Naive thymus-derived CD8-positive, alpha-beta T cell (primary cell): ENCODE results near the gene ARFGAP1. TPM values are rescaled to one million over a fixed set of nuclear protein-coding genes. Genes with fewer than 3 reads are reported as not detected.

ENCODE experiments used
- ATAC-seq, 2 donors: fragments of 150-1000 bp; cut with Tn5 transposase in 1 of 2; sonication (Bioruptor Pico), chemical (Tn5 transposase) in 1 of 2; 1 replicate in 1 of 2; 2 replicates in 1 of 2; pipeline ENCODE4 v1.10.0; 2021; ENCODE audit warnings: mild to moderate bottlenecking in 2 of 2, moderate library complexity in 2 of 2
- POLR2A ChIA-PET: fragments of 350-600 bp; sonication (Branson Sonifier 250); formaldehyde crosslinking; loops from one replicate; lab custom pipeline; 2021; ENCODE audit warnings: antibody characterized with exemption; lab: Charles Lee
- DNase-seq, 10 donors: peaks; one replicate each; pipeline versions ENCODE4 v3.0.0 to v3.0.0-alpha.2; 2020 to 2022
- H3K27ac Mint-ChIP-seq, 10 donors: one replicate each; pipeline ENCODE4 v1.8.0; 2020 to 2022; ENCODE audit warnings: mild to moderate bottlenecking in 10 of 10, mixed read lengths in 10 of 10, moderate library complexity in 4 of 10, inconsistent platforms in 1 of 10
- H3K27me3 Mint-ChIP-seq, 5 donors: one replicate each; pipeline ENCODE4 v1.8.0; 2021 to 2022; ENCODE audit warnings: mixed read lengths in 5 of 5
- H3K36me3 Mint-ChIP-seq, 3 donors: one replicate each; pipeline ENCODE4 v1.8.0; 2020 to 2022; ENCODE audit warnings: mixed read lengths in 3 of 3, mild to moderate bottlenecking in 2 of 3, inconsistent platforms in 1 of 3
- H3K4me1 Mint-ChIP-seq, 4 donors: one replicate each; pipeline ENCODE4 v1.8.0; 2021 to 2022; ENCODE audit warnings: mixed read lengths in 4 of 4
- H3K4me3 Mint-ChIP-seq, 10 donors: one replicate each; pipeline ENCODE4 v1.8.0; 2020 to 2022; ENCODE audit warnings: mild to moderate bottlenecking in 10 of 10, mixed read lengths in 10 of 10, moderate library complexity in 6 of 10, inconsistent platforms in 1 of 10
- H3K9me3 Mint-ChIP-seq, 9 donors: one replicate each; pipeline ENCODE4 v1.8.0; 2020 to 2022; ENCODE audit warnings: mixed read lengths in 9 of 9, mild to moderate bottlenecking in 3 of 9, inconsistent platforms in 1 of 9, moderate library complexity in 1 of 9
- polyA plus RNA-seq, 3 donors: library from polyadenylated mRNA; unstranded; fragments of 300-500 nt; fragmentation: Illumina TruSeq; gene quantifications; one replicate each; pipeline ENCODE4 v1.2.3, GENCODE V29; 2021
- total RNA-seq, 8 experiments: library from RNA in 2 of 8; stranded (reverse) in 2 of 8; gene quantifications; one replicate each; pipeline ENCODE4 v1.2.3 and lab custom pipeline; 2021 to 2026

The ARFGAP1 gene
- total and polyA plus RNA-seq, 5 experiments from 2014 or later: 11.5 to 101 (median 19.4) TPM

DNA sequence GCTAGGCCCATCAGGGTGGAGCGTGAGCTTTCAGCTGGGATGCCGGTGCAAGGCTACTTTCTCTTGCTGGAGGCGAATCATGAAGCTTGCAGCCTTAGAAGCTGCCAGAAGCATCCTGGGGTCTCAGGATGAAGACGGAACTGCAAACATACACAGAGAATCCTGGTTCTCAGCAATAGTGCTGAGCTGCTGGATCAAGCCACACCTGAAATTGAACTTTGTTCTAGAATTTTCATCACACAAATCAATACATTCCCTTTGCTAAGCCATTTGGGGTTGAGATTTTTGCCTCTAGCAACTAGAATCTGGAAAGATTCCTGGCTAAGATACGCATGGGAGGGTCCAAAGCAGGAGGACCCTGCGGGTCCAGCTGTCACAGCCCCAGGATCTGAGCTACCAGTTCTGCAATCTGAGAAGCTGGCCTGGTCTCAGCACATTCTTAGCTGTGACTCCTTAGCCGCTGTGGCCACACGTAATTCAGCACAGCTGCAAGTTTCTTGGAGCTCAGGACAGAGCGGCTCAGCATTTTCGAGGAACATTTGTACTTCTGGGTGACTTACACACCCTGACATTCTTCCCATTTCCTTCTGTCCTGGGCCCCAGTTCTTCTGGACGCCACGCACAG, 6.6 kb upstream of the ARFGAP1 start:
- H3K9me3 Mint-ChIP-seq: no peaks in the 10 kb centered on the region
- no peak for DNase-seq
- peaks cover 0 to 23% (median 8%) of the 10 kb centered on the region in 5 donors for H3K27me3 Mint-ChIP-seq
- POLR2A ChIA-PET: no interaction called here
- H3K4me1 Mint-ChIP-seq: peaks cover 1 to 14% (median 10%) of the 10 kb centered on the region in 4 donors
- no peak for ATAC-seq
- no peaks in the 10 kb centered on the region for H3K36me3 Mint-ChIP-seq
- no peak overlapping the region for H3K4me3 Mint-ChIP-seq
- no peak overlapping the region for H3K27ac Mint-ChIP-seq

- POLR2A ChIA-PET: no interaction called here
- H3K27me3 Mint-ChIP-seq: peaks cover 0 to 23% (median 8%) of the 10 kb centered on the region in 5 donors
- H3K4me3 Mint-ChIP-seq: no peak overlapping the region
Measured at GRCh38 chr20:63267691-63268090, 4.9 kb upstream of the ARFGAP1 start.

GRCh38 chr20:63268256-63268655, 4.4 kb upstream of the ARFGAP1 start:
- DNase-seq (no peak), ATAC-seq (no peak)
- Mint-ChIP-seq H3K27me3 (peaks cover 0 to 20% (median 6%) of the 10 kb centered on the region in 5 donors), H3K4me3 (no peak overlapping the region), H3K27ac (peak overlapping the region in 1 of 10 donors; percentile 51), H3K4me1 (peaks cover 4 to 13% (median 10%) of the 10 kb centered on the region in 4 donors), H3K9me3 (no peaks in the 10 kb centered on the region), H3K36me3 (no peaks in the 10 kb centered on the region)
- POLR2A ChIA-PET: no interaction called here

More at GRCh38 chr20:63267691-63268090, 4.9 kb upstream of the ARFGAP1 start:
- peaks cover 3 to 12% (median 9%) of the 10 kb centered on the region in 4 donors for H3K4me1 Mint-ChIP-seq
- H3K27ac Mint-ChIP-seq: peak overlapping the region in 1 of 10 donors; percentile 33
- no peaks in the 10 kb centered on the region for H3K36me3 Mint-ChIP-seq
- H3K9me3 Mint-ChIP-seq: no peaks in the 10 kb centered on the region
- no peak for ATAC-seq
- DNase-seq: no peak

- H3K4me3 Mint-ChIP-seq: no peak overlapping the region
- H3K36me3 Mint-ChIP-seq: no peaks in the 10 kb centered on the region
- peaks cover 10 to 19% (median 15%) of the 10 kb centered on the region in 4 donors for H3K4me1 Mint-ChIP-seq
- H3K9me3 Mint-ChIP-seq: no peaks in the 10 kb centered on the region
- ATAC-seq (no peak), DNase-seq (no peak)
- peaks cover 0 to 20% (median 6%) of the 10 kb centered on the region in 5 donors for H3K27me3 Mint-ChIP-seq
- POLR2A ChIA-PET: no interaction called here
- H3K27ac Mint-ChIP-seq: no peak overlapping the region
Measured at GRCh38 chr20:63268671-63269439, 3.8 kb upstream of the ARFGAP1 start.

DNA sequence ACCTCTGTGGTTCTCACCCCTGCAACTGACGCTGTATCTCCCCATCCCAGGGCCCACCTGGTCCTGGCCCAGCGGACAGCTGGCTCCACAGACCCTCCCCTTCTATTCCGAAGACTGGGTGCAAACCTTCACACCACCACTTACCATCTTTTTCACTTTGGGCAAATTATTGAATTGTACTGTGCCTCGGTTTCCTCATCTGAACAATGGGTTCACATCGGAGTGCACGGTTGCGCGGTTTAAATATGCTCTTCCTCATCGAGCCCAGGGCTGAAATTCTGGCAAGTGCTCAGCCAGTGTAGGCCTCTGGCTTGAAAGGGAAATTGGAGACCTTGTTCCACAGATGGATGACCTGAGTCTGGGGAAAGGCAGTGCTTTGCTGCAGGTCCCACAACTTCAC, 2.9 kb upstream of the ARFGAP1 start:
- peak overlapping the region in 1 of 10 donors; percentile 29 for H3K27ac Mint-ChIP-seq
- H3K9me3 Mint-ChIP-seq: no peaks in the 10 kb centered on the region
- H3K36me3 Mint-ChIP-seq: no peaks in the 10 kb centered on the region
- H3K4me3 Mint-ChIP-seq: peak overlapping the region in 4 of 10 donors; percentile 20 to 60 (median 36)
- DNase-seq: no peak
- peaks cover 0 to 13% (median 4%) of the 10 kb centered on the region in 5 donors for H3K27me3 Mint-ChIP-seq
- POLR2A ChIA-PET: no interaction called here
- peaks cover 17 to 26% (median 20%) of the 10 kb centered on the region in 4 donors for H3K4me1 Mint-ChIP-seq
- no peak for ATAC-seq

DNA sequence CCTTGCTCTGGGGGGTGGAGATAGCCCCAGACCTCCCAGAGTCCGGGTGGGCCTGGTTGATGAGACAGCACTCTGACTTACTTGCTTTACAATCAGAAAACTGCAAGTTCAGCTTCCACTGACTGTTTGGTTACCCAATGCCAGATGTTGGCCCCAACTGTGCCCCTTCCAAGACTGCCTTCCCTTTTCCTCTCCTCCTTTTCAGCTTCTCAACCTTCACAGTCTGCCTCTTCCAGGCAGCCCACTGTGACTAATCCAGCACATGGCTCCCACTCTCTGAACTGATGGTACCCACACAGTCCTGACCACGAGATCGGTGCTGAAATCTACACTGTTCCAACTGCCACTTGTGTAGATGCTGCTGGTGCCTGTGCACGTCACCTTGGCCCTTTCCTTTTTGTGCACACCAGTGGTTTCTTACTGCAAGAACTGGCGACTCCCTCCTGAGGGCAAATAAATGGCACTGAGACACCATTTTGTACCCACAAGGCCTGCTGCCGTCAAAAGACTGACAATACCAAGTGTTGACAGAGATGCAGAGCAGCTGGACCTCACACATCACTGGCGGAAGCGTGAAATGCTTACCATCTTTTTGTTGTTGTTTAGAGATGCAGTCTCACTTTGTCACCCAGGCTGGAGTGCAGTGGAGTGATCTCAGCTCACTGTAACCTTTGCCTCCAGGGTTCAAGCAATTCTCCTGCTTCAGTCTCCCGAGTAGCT, 1.8 kb upstream of the ARFGAP1 start:
- ATAC-seq (no peak), DNase-seq (no peak)
- Mint-ChIP-seq H3K27ac (peak overlapping the region in 3 of 10 donors; percentile 74 to 87 (median 80)), H3K27me3 (peaks cover 0 to 4% (median 0%) of the 10 kb centered on the region in 5 donors), H3K36me3 (peaks cover 0 to under 1% (median 0%) of the 10 kb centered on the region in 3 donors), H3K4me3 (peak overlapping the region in 8 of 10 donors; percentile 9 to 88 (median 72)), H3K9me3 (no peaks in the 10 kb centered on the region), H3K4me1 (peaks cover 23 to 34% (median 27%) of the 10 kb centered on the region in 4 donors)
- POLR2A ChIA-PET: interaction anchor here (3.3 kb wide), 1 partner anchor 11 kb away, joined by 8 read pairs; no protein-coding TSS in a partner anchor

GRCh38 chr20:63273059-63273579, 506 bp downstream of the ARFGAP1 start:
- ATAC-seq: no peak
- peaks cover 0 to 1% (median 0%) of the 10 kb centered on the region in 5 donors for H3K27me3 Mint-ChIP-seq
- DNase-seq: no peak
- H3K36me3 Mint-ChIP-seq: peaks cover 0 to 14% (median 0%) of the 10 kb centered on the region in 3 donors
- POLR2A ChIA-PET: interaction anchor here (0.8 to 3.3 kb wide), 5 partner anchors 8 to 171 kb away, joined by 3 to 8 read pairs (median 5); no protein-coding TSS in a partner anchor
- peaks cover 24 to 38% (median 28%) of the 10 kb centered on the region in 4 donors for H3K4me1 Mint-ChIP-seq
- peak overlapping the region; percentile 79 to 92 (median 89) for H3K4me3 Mint-ChIP-seq
- no peaks in the 10 kb centered on the region for H3K9me3 Mint-ChIP-seq
- peak overlapping the region; percentile 74 to 93 (median 88) for H3K27ac Mint-ChIP-seq

GRCh38 chr20:63273635-63274380, 1.2 kb downstream of the ARFGAP1 start:
- peak overlapping the region; percentile 74 to 93 (median 88) for H3K27ac Mint-ChIP-seq
- no peak for DNase-seq
- POLR2A ChIA-PET: interaction anchor here (1.5 to 3.3 kb wide), 3 partner anchors 8 to 14 kb away, joined by 3 to 8 read pairs (median 5); no protein-coding TSS in a partner anchor

DNA sequence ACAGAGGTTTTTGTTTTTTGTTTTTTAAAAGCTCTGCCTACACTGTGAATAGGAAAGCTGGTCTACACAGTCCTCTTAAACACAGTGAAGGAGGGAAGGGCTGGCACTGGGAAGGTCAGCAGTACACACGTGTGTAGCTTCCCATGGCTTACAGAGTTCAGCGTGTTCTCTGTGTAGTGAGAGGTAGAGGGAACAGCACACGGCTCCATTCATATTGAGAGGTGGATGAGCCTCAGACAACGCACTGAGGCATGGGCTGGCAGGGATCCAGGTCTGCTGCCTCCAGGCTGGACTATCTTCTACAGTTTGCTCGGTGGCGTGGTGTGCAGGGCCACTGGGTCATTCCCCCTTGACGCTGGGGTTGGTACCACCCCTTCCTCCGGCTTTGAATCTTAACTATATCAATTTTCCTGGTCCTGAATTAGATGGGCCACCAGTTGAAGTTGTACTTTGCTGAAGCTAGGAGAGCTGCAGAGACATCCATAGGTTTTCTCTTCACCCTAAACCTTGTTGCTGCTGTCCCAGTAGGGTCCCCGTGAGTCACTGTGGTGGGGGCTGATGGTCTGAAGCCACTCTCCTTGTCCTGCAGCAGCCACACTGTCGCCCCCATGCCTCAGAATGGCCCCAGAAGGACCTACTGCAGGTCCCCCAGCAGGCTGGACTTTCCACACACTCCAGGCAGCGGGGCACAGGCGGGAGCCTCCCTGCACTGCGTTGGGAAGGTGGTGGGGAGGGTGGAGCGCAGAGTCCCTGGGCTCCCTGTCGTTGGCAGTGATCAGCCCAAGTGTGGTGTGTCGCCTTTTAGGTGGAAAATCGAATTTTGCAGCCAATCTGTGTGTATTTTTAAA, 2.0 kb downstream of the ARFGAP1 start:
- no peak for ATAC-seq
- peak overlapping the region in 8 of 10 donors; percentile 34 to 85 (median 64) for H3K27ac Mint-ChIP-seq
- H3K4me1 Mint-ChIP-seq: peaks cover 24 to 37% (median 28%) of the 10 kb centered on the region in 4 donors
- H3K27me3 Mint-ChIP-seq: no peaks in the 10 kb centered on the region
- no peaks in the 10 kb centered on the region for H3K9me3 Mint-ChIP-seq
- peak overlapping the region; percentile 25 to 83 (median 64) for H3K4me3 Mint-ChIP-seq
- peaks cover 0 to 26% (median 0%) of the 10 kb centered on the region in 3 donors for H3K36me3 Mint-ChIP-seq
- POLR2A ChIA-PET: no interaction called here
- no peak for DNase-seq

More at GRCh38 chr20:63273635-63274380, 1.2 kb downstream of the ARFGAP1 start:
- H3K4me3 Mint-ChIP-seq: peak overlapping the region; percentile 79 to 92 (median 89)
- H3K4me1 Mint-ChIP-seq: peaks cover 24 to 38% (median 28%) of the 10 kb centered on the region in 4 donors
- H3K27me3 Mint-ChIP-seq: no peaks in the 10 kb centered on the region
- no peak for ATAC-seq
- H3K9me3 Mint-ChIP-seq: no peaks in the 10 kb centered on the region
- peaks cover 0 to 18% (median 0%) of the 10 kb centered on the region in 3 donors for H3K36me3 Mint-ChIP-seq

DNA sequence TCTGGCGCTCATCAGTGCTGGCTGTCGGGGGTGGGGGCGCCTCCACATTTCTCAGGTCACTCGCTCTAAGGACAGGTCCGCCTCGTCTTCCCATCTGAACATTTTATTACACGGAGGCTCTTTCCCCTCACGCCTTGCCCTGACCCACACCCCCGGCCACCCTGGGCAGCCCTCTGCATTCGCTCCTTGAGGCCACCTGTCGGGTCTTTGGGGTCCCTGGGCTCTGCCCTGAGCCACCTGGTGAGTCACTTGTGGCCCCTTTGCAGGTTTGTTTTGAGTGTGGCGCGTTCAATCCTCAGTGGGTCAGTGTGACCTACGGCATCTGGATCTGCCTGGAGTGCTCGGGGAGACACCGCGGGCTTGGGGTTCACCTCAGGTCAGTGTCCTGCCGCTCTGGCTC, 3.2 kb downstream of the ARFGAP1 start:
- Mint-ChIP-seq H3K27me3 (no peaks in the 10 kb centered on the region), H3K9me3 (no peaks in the 10 kb centered on the region), H3K36me3 (peaks cover 0 to 36% (median 0%) of the 10 kb centered on the region in 3 donors), H3K4me3 (no peak overlapping the region), H3K4me1 (peaks cover 22 to 33% (median 27%) of the 10 kb centered on the region in 4 donors), H3K27ac (no peak overlapping the region)
- ATAC-seq (no peak), DNase-seq (no peak)
- POLR2A ChIA-PET: no interaction called here

DNA sequence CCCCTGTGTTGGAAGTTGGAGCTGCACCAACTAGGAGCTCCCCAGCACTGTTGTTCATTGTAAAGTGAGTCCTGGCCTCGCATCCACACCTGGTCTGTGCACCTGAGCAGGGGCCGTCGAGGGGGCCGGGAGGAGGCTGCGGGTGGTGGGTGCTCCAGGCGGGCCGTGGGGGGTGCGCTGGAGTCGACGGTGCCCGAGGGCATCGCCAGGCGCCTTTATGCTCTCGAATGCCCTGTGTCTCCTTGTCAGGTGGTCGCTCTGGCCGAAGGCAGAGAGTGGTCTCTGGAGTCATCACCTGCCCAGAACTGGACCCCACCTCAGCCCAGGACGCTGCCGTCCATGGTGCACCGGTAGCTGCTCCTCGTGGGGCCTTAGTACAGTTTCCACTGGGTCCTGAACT, 4.3 kb downstream of the ARFGAP1 start:
- POLR2A ChIA-PET: no interaction called here
- DNase-seq (no peak), ATAC-seq (no peak)
- Mint-ChIP-seq H3K4me1 (peaks cover 15 to 25% (median 22%) of the 10 kb centered on the region in 4 donors), H3K4me3 (no peak overlapping the region), H3K27me3 (no peaks in the 10 kb centered on the region), H3K9me3 (no peaks in the 10 kb centered on the region), H3K36me3 (peaks cover 0 to 37% (median 0%) of the 10 kb centered on the region in 3 donors), H3K27ac (no peak overlapping the region)
